ENCODE data around the gene IL17RA. TPM values are rescaled to one million over a fixed set of nuclear protein-coding genes. Genes with fewer than 3 reads are reported as not detected.

IL17RA gene
- total RNA-seq, 3 donors from 2014 or later = 13.8 to 25.3 (median 17.7) TPM

- no peak for DNase-seq (ENCODE audit: low spot score in 2 of 2)
- Histone ChIP-seq H3K36me3 (no peaks in the 10 kb centered on the region), H3K9me3 (no peaks in the 10 kb centered on the region), H3K27ac (no peak overlapping the region), H3K4me3 (no peak overlapping the region), H3K4me1 (no peaks in the 10 kb centered on the region), H3K27me3 (no peaks in the 10 kb centered on the region)
- intact Hi-C loops (cut with DNase I; ENCODE audit: low total_unique reads) = no loop called here
- TF ChIP-seq POLR2AphosphoS5 (IDR thresholded peaks at IDR 0.05) (no peak), CTCF (IDR thresholded peaks at IDR 0.05) (no peak), POLR2A (IDR thresholded peaks at IDR 0.05) (no peak)
Measured at GRCh38 chr22:17046566-17047348, 38.0 kb upstream of the IL17RA start.

- intact Hi-C loops (cut with DNase I; ENCODE audit: low total_unique reads) = no loop called here
- Histone ChIP-seq H3K27me3 (no peaks in the 10 kb centered on the region), H3K9me3 (no peaks in the 10 kb centered on the region), H3K4me3 (no peak overlapping the region), H3K36me3 (no peaks in the 10 kb centered on the region), H3K27ac (no peak overlapping the region), H3K4me1 (no peaks in the 10 kb centered on the region)
- DNase-seq (ENCODE audit: low spot score in 2 of 2) = no peak
- TF ChIP-seq CTCF (IDR thresholded peaks at IDR 0.05) (no peak), POLR2A (IDR thresholded peaks at IDR 0.05) (no peak), POLR2AphosphoS5 (IDR thresholded peaks at IDR 0.05) (no peak)
Measured at GRCh38 chr22:17047656-17048055, 37.1 kb upstream of the IL17RA start.

- no peaks in the 10 kb centered on the region for H3K9me3 ChIP-seq
- TF ChIP-seq POLR2A (IDR thresholded peaks at IDR 0.05) = no peak
- TF ChIP-seq POLR2AphosphoS5 (IDR thresholded peaks at IDR 0.05) = no peak
- no peak for TF ChIP-seq CTCF (IDR thresholded peaks at IDR 0.05)
- intact Hi-C loops (cut with DNase I; ENCODE audit: low total_unique reads) = no loop called here
- H3K36me3 ChIP-seq = no peaks in the 10 kb centered on the region
- H3K27ac ChIP-seq = no peak overlapping the region
- H3K4me3 ChIP-seq = no peak overlapping the region
- DNase-seq (ENCODE audit: low spot score in 2 of 2) = no peak
- H3K27me3 ChIP-seq = no peaks in the 10 kb centered on the region
- H3K4me1 ChIP-seq = no peaks in the 10 kb centered on the region
Measured at GRCh38 chr22:17056058-17056457, 28.7 kb upstream of the IL17RA start.

- H3K4me1 ChIP-seq = no peaks in the 10 kb centered on the region
- no peak for DNase-seq (ENCODE audit: low spot score in 2 of 2)
- intact Hi-C loops (cut with DNase I; ENCODE audit: low total_unique reads) = no loop called here
- no peaks in the 10 kb centered on the region for H3K27me3 ChIP-seq
- no peaks in the 10 kb centered on the region for H3K9me3 ChIP-seq
- H3K36me3 ChIP-seq = no peaks in the 10 kb centered on the region
- no peak overlapping the region for H3K27ac ChIP-seq
- no peak overlapping the region for H3K4me3 ChIP-seq
- no peak for TF ChIP-seq POLR2A (IDR thresholded peaks at IDR 0.05)
- TF ChIP-seq CTCF (IDR thresholded peaks at IDR 0.05) = no peak
- TF ChIP-seq POLR2AphosphoS5 (IDR thresholded peaks at IDR 0.05) = no peak
Measured at GRCh38 chr22:17056807-17057206, 28.0 kb upstream of the IL17RA start.

GRCh38 chr22:17057959-17058814 is 26.6 kb upstream of the IL17RA start:
- Histone ChIP-seq H3K36me3 (no peaks in the 10 kb centered on the region), H3K27ac (no peak overlapping the region), H3K4me3 (no peak overlapping the region), H3K27me3 (no peaks in the 10 kb centered on the region), H3K9me3 (no peaks in the 10 kb centered on the region), H3K4me1 (no peaks in the 10 kb centered on the region)
- intact Hi-C loops (cut with DNase I; ENCODE audit: low total_unique reads) = no loop called here
- peak; percentile 53 to 62 for DNase-seq (ENCODE audit: low spot score in 2 of 2)
- TF ChIP-seq CTCF (IDR thresholded peaks at IDR 0.05) (peak; percentile 51 to 86 (median 86)), POLR2AphosphoS5 (IDR thresholded peaks at IDR 0.05) (peak in 1 of 3 donors; percentile 14), POLR2A (IDR thresholded peaks at IDR 0.05) (no peak)
